H9 (cell line): Measurements from ENCODE around the gene TSSC4. TPM values are rescaled to one million over a fixed set of nuclear protein-coding genes. Genes with fewer than 3 reads are reported as not detected.

Experiments
- DNase-seq: peaks from one replicate; pipeline ENCODE4 v3.0.0-alpha.2; 2017
- H2AFZ ChIP-seq: one replicate; pipeline ENCODE4 v1.6.1; 2013; ENCODE audit warnings: mild to moderate bottlenecking, low read length, control low read depth, moderate library complexity
- H2AK5ac ChIP-seq: 2 replicates; pipeline ENCODE4 v1.6.1; 2013; ENCODE audit warnings: low read length, control low read depth, mixed read lengths; ENCODE audit not compliant: insufficient read length
- H2BK120ac ChIP-seq: one replicate; pipeline ENCODE4 v1.6.1; 2013; ENCODE audit warnings: low read depth, mild to moderate bottlenecking, low read length, control low read depth, inconsistent platforms; ENCODE audit not compliant: poor library complexity, severe bottlenecking
- H2BK12ac ChIP-seq: 2 replicates; pipeline ENCODE4 v1.6.1; 2013; ENCODE audit warnings: low read length, control low read depth, mixed read lengths, low read depth; ENCODE audit not compliant: insufficient read length
- H2BK15ac ChIP-seq: 2 replicates; pipeline ENCODE4 v1.6.1; 2013; ENCODE audit warnings: low read depth, low read length, control low read depth
- H2BK20ac ChIP-seq: one replicate; pipeline ENCODE4 v1.6.1; 2013; ENCODE audit warnings: low read depth, mild to moderate bottlenecking, low read length, control low read depth, inconsistent platforms; ENCODE audit not compliant: poor library complexity, severe bottlenecking
- H2BK5ac ChIP-seq: 2 replicates; pipeline ENCODE4 v1.6.1; 2013; ENCODE audit warnings: low read length, control low read depth, mixed read lengths; ENCODE audit not compliant: insufficient read length
- H3K14ac ChIP-seq: 2 replicates; pipeline ENCODE4 v1.6.1; 2013; ENCODE audit warnings: low read length, control low read depth; ENCODE audit not compliant: insufficient read depth
- H3K18ac ChIP-seq: 2 replicates; pipeline ENCODE4 v1.6.1; 2013; ENCODE audit warnings: low read depth, mild to moderate bottlenecking, mixed read lengths, low read length, control low read depth; ENCODE audit not compliant: insufficient read length
- H3K23ac ChIP-seq: 2 replicates; pipeline ENCODE4 v1.6.1; 2013; ENCODE audit warnings: low read length, control low read depth, mixed read lengths, low read depth; ENCODE audit not compliant: insufficient read length
- H3K23me2 ChIP-seq: 2 replicates; pipeline ENCODE4 v1.6.1; 2013; ENCODE audit warnings: low read depth, mild to moderate bottlenecking, mixed read lengths, low read length, control low read depth; ENCODE audit not compliant: insufficient read length, poor library complexity, severe bottlenecking
- H3K27ac ChIP-seq: 2 replicates; pipeline ENCODE4 v1.5.1; 2013; ENCODE audit warnings: low read length, control low read depth, mixed read lengths, low read depth; ENCODE audit not compliant: insufficient read length
- H3K27me3 ChIP-seq: 2 replicates; pipeline ENCODE4 v1.6.1; 2013; ENCODE audit warnings: low read length, control low read depth, inconsistent platforms; ENCODE audit not compliant: insufficient read depth
- H3K4ac ChIP-seq: 2 replicates; pipeline ENCODE4 v1.6.1; 2013; ENCODE audit warnings: low read depth, mild to moderate bottlenecking, control low read depth, inconsistent platforms, low read length, moderate library complexity
- H3K4me1 ChIP-seq: 2 replicates; pipeline ENCODE4 v1.6.1; 2013; ENCODE audit warnings: low read length, control low read depth, inconsistent platforms; ENCODE audit not compliant: insufficient read depth
- H3K4me2 ChIP-seq: 2 replicates; pipeline ENCODE4 v1.6.1; 2013; ENCODE audit warnings: low read length, control low read depth, mixed read lengths; ENCODE audit not compliant: insufficient read length, insufficient read depth
- H3K56ac ChIP-seq: 2 replicates; pipeline ENCODE4 v1.6.1; 2013; ENCODE audit warnings: low read depth, mild to moderate bottlenecking, mixed read lengths, low read length, control low read depth; ENCODE audit not compliant: insufficient read length
- H3K79me1 ChIP-seq: 2 replicates; pipeline ENCODE4 v1.6.1; 2013; ENCODE audit warnings: low read depth, mild to moderate bottlenecking, moderate library complexity, low read length, control low read depth, inconsistent platforms; ENCODE audit not compliant: insufficient read depth, poor library complexity, severe bottlenecking
- H3K79me2 ChIP-seq: 2 replicates; pipeline ENCODE4 v1.6.1; 2013; ENCODE audit warnings: low read length, control low read depth, inconsistent platforms; ENCODE audit not compliant: insufficient read depth
- H3K9ac ChIP-seq: 2 replicates; pipeline ENCODE4 v1.6.1; 2013; ENCODE audit warnings: low read length, control low read depth, mixed read lengths; ENCODE audit not compliant: insufficient read length; ENCODE audit errors: extremely low read depth
- H3K9me3 ChIP-seq: one replicate; pipeline ENCODE4 v1.6.1; 2013; ENCODE audit warnings: low read depth, low read length, inconsistent platforms; ENCODE audit not compliant: control insufficient read depth
- H3T11ph ChIP-seq: one replicate; pipeline ENCODE4 v1.6.1; 2013; ENCODE audit warnings: mild to moderate bottlenecking, low read length, control low read depth, inconsistent platforms
- H4K20me1 ChIP-seq: one replicate; pipeline ENCODE4 v1.6.1; 2013; ENCODE audit not compliant: control insufficient read depth, insufficient read length, insufficient read depth
- H4K5ac ChIP-seq: 2 replicates; pipeline ENCODE4 v1.6.1; 2013; ENCODE audit warnings: low read depth, mild to moderate bottlenecking, mixed read lengths, low read length, control low read depth; ENCODE audit not compliant: insufficient read length
- H4K8ac ChIP-seq: replicated peaks from 2 replicates; pipeline ENCODE4 v1.6.1; 2013; ENCODE audit warnings: low read length, control low read depth, mixed read lengths, low read depth; ENCODE audit not compliant: insufficient read length
- H4K91ac ChIP-seq: 2 replicates; pipeline ENCODE4 v1.6.1; 2013; ENCODE audit warnings: low read depth, mild to moderate bottlenecking, moderate library complexity, mixed read lengths, low read length, control low read depth; ENCODE audit not compliant: insufficient read length
- H3K27ac Mint-ChIP-seq, 3 experiments: 2 replicates in 2 of 3; 3 replicates in 1 of 3; pipeline ENCODE4 v1.8.0; 2020 to 2021; ENCODE audit warnings: mixed read lengths in 3 of 3, mild to moderate bottlenecking in 1 of 3, moderate library complexity in 1 of 3
- H3K27me3 Mint-ChIP-seq: 2 replicates; pipeline ENCODE4 v1.8.0; 2021; ENCODE audit warnings: low read depth, mild to moderate bottlenecking, moderate library complexity, mixed read lengths
- H3K36me3 Mint-ChIP-seq, 3 experiments: 2 replicates in 2 of 3; 3 replicates in 1 of 3; pipeline ENCODE4 v1.8.0; 2020 to 2021; ENCODE audit warnings: low read depth in 3 of 3, mixed read lengths in 3 of 3; ENCODE audit not compliant: insufficient read depth in 1 of 3
- H3K4me1 Mint-ChIP-seq, 2 experiments: 2 replicates each; pipeline ENCODE4 v1.8.0; 2020; ENCODE audit warnings: mixed read lengths in 2 of 2
- H3K4me3 Mint-ChIP-seq, 2 experiments: 2 replicates in 1 of 2; 3 replicates in 1 of 2; pipeline ENCODE4 v1.8.0; 2020 to 2021; ENCODE audit warnings: mild to moderate bottlenecking in 2 of 2, mixed read lengths in 2 of 2, moderate library complexity in 1 of 2
- H3K9me3 Mint-ChIP-seq, 2 experiments: 2 replicates in 1 of 2; 3 replicates in 1 of 2; pipeline ENCODE4 v1.8.0; 2020; ENCODE audit warnings: mild to moderate bottlenecking in 2 of 2, mixed read lengths in 2 of 2, moderate library complexity in 1 of 2
- WGBS: extraction: QIAGEN DNeasy Blood & Tissue Kit; methylation state at CpG from one replicate; pipeline ENCODE4 v1.1.7; 2013; ENCODE audit warnings: missing lambda C conversion rate, low lambda C conversion rate, mixed read lengths; ENCODE audit not compliant: insufficient read length; ENCODE audit errors: extremely low coverage; 5-methylcytosine and 5-hydroxymethylcytosine counted together
- total RNA-seq: library from RNA; stranded (reverse); gene quantifications from 2 replicates; pipeline ENCODE4 v1.2.1, GENCODE V29; 2021
- TF ChIP-seq, protein P1 (sequence below): fragments of 200-600 bp; sonication (generic); conservative IDR thresholded peaks from 3 replicates; pipeline ENCODE4 v1.8.0; 2021; ENCODE audit warnings: antibody characterized with exemption, mild to moderate bottlenecking

Gene TSSC4
- total RNA-seq, 1 experiment from 2014 or later: 51.0 TPM

DNA sequence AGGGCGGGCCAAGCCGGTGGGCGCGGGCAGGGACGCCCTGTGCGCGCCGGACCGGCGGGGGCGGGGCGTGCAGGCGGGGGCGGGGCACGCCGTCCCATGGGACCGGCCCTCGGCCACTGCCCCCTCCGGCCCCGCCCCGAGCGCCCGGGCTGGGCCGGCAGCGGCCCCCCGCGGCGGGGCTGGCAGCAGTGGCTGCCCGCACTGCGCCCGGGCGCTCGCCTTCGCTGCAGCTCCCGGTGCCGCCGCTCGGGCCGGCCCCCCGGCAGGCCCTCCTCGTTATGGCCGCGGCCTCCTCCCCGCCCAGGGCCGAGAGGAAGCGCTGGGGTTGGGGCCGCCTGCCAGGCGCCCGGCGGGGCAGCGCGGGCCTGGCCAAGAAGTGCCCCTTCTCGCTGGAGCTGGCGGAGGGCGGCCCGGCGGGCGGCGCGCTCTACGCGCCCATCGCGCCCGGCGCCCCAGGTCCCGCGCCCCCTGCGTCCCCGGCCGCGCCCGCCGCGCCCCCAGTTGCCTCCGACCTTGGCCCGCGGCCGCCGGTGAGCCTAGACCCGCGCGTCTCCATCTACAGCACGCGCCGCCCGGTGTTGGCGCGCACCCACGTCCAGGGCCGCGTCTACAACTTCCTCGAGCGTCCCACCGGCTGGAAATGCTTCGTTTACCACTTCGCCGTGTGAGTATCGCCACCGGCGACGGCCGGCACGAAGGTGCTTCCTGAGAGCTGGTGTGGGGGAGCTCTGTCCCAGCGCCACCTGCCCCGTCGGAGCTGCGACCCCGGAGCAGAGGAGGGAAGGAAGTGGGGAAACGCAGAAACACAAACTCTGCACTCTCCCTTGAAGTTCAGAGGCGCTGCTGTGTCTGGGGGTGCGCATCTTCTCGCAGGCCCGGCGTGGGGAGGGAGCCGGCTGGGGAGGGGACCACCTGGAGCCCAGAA, 44.5 kb downstream of the TSSC4 start, which contains the start of gene KCNQ1:
KCNQ1 (plus strand) TSS at position 188 of the 925 bp plus-strand sequence; CDS start at position 279, 91 bp downstream.
- TF ChIP-seq, protein P1, sequence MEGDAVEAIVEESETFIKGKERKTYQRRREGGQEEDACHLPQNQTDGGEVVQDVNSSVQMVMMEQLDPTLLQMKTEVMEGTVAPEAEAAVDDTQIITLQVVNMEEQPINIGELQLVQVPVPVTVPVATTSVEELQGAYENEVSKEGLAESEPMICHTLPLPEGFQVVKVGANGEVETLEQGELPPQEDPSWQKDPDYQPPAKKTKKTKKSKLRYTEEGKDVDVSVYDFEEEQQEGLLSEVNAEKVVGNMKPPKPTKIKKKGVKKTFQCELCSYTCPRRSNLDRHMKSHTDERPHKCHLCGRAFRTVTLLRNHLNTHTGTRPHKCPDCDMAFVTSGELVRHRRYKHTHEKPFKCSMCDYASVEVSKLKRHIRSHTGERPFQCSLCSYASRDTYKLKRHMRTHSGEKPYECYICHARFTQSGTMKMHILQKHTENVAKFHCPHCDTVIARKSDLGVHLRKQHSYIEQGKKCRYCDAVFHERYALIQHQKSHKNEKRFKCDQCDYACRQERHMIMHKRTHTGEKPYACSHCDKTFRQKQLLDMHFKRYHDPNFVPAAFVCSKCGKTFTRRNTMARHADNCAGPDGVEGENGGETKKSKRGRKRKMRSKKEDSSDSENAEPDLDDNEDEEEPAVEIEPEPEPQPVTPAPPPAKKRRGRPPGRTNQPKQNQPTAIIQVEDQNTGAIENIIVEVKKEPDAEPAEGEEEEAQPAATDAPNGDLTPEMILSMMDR: no peak
- no CpG with 5 or more reads among the region's 116 CpGs for WGBS
- no peak within 1 kb of the TSS for H4K5ac ChIP-seq
- Mint-ChIP-seq H3K4me1 (peaks cover 0 to 3% of the 10 kb centered on the region in 2 experiments; a peak in 2 of 4 replicates), H3K4me3 (peak within 1 kb of the TSS; percentile 58 to 80), H3K27ac (no peak within 1 kb of the TSS), H3K36me3 (no peaks in the 10 kb centered on the region), H3K9me3 (peaks cover 3 to 10% of the 10 kb centered on the region in 2 experiments; a peak in 3 of 5 replicates), H3K27me3 (peaks cover 88% of the 10 kb centered on the region)
- no peak within 1 kb of the TSS for H2BK12ac ChIP-seq
- peaks cover 4% of the 10 kb centered on the region for H3K23me2 ChIP-seq
- H4K20me1 ChIP-seq: no peaks in the 10 kb centered on the region
- H3K27me3 ChIP-seq: peaks cover 24% of the 10 kb centered on the region; the same call in 1 of the 2 replicates
- no peak within 1 kb of the TSS for H2AFZ ChIP-seq
- no peak within 1 kb of the TSS for H4K8ac ChIP-seq
- no peak within 1 kb of the TSS for H3K9ac ChIP-seq
- no peak within 1 kb of the TSS for H2BK120ac ChIP-seq
- H2BK15ac ChIP-seq: no peak within 1 kb of the TSS; the same call in 1 of the 2 replicates
- no peak within 1 kb of the TSS for H2BK5ac ChIP-seq
- H3K14ac ChIP-seq: no peak within 1 kb of the TSS
- H3K23ac ChIP-seq: no peak within 1 kb of the TSS
- peak within 1 kb of the TSS; percentile 48 for H3K4me2 ChIP-seq
- H3K79me2 ChIP-seq: no peaks in the 10 kb centered on the region
- H3K4ac ChIP-seq: no peak within 1 kb of the TSS
- H3K27ac ChIP-seq: no peak within 1 kb of the TSS
- no peak within 1 kb of the TSS for H3T11ph ChIP-seq
- H3K79me1 ChIP-seq: no peaks in the 10 kb centered on the region
- H3K4me1 ChIP-seq: no peaks in the 10 kb centered on the region
- no peak within 1 kb of the TSS for H3K18ac ChIP-seq
- H3K9me3 ChIP-seq: no peaks in the 10 kb centered on the region
- no peak within 1 kb of the TSS for H2BK20ac ChIP-seq
- no peak within 1 kb of the TSS for H3K56ac ChIP-seq
- DNase-seq: no peak
- no peak within 1 kb of the TSS for H2AK5ac ChIP-seq
- H4K91ac ChIP-seq: no peak within 1 kb of the TSS
